OCI-LY7 (cell line): ENCODE data around the gene TSPAN5. TPM values are rescaled to one million over a fixed set of nuclear protein-coding genes. Genes with fewer than 3 reads are reported as not detected.

Experiments
- BruUV-seq: library from RNA; stranded (reverse); fragments of 400-500 nt; replicated peaks from 2 replicates; lab custom pipeline; 2021; lab: Mats Ljungman, UMichigan
- CTCF ChIA-PET: fragments of 300-600 bp; sonication (Branson Sonifier 250); formaldehyde crosslinking; loops from one replicate; lab custom pipeline; 2022; ENCODE audit warnings: antibody characterized with exemption; ENCODE audit not compliant: unreplicated experiment; lab: Charles Lee
- POLR2A ChIA-PET: fragments of 300-600 bp; sonication (Branson Sonifier 250); formaldehyde crosslinking; loops from one replicate; lab custom pipeline; 2022; ENCODE audit warnings: antibody characterized with exemption; lab: Charles Lee
- DNase-seq: peaks from one replicate; pipeline ENCODE4 v3.0.0-alpha.2; 2015; ENCODE audit warnings: low spot score
- H2AFZ ChIP-seq: fragments of 200-600 bp; sonication (generic), shearing (Covaris generic); 2 replicates; pipeline ENCODE4 v1.6.1; 2014; ENCODE audit warnings: mild to moderate bottlenecking, antibody characterized with exemption, low read length, moderate library complexity
- H3K27ac ChIP-seq: fragments of 200-600 bp; sonication (generic); 2 replicates; pipeline ENCODE4 v1.5.1; 2014; ENCODE audit warnings: mixed run types, low read depth, mild to moderate bottlenecking, moderate library complexity, low read length, inconsistent platforms; ENCODE audit not compliant: poor library complexity, severe bottlenecking
- H3K36me3 ChIP-seq: fragments of 200-600 bp; sonication (generic); 2 replicates; pipeline ENCODE4 v1.6.1; 2014; ENCODE audit warnings: mild to moderate bottlenecking, antibody characterized with exemption, low read length, moderate library complexity, mixed read lengths; ENCODE audit not compliant: insufficient read depth
- H3K4me1 ChIP-seq: fragments of 200-600 bp; sonication (generic); 2 replicates; pipeline ENCODE4 v1.5.1; 2014; ENCODE audit warnings: mild to moderate bottlenecking, low read length; ENCODE audit not compliant: insufficient read depth, poor library complexity, severe bottlenecking
- H3K4me2 ChIP-seq: fragments of 200-600 bp; sonication (generic); 2 replicates; pipeline ENCODE4 v1.6.1; 2014; ENCODE audit warnings: mild to moderate bottlenecking, low read length
- H3K4me3 ChIP-seq: fragments of 200-600 bp; sonication (generic); 2 replicates; pipeline ENCODE4 v1.5.1; 2014; ENCODE audit warnings: mild to moderate bottlenecking, low read depth, low read length; ENCODE audit not compliant: poor library complexity, severe bottlenecking
- H3K79me2 ChIP-seq: fragments of 200-600 bp; sonication (generic); 2 replicates; pipeline ENCODE4 v1.6.1; 2016; ENCODE audit warnings: low read depth, mild to moderate bottlenecking, low read length, moderate library complexity, mixed read lengths; ENCODE audit not compliant: insufficient read depth
- H3K9me2 ChIP-seq: fragments of 200-600 bp; sonication (generic); 2 replicates; pipeline ENCODE4 v1.6.1; 2016; ENCODE audit warnings: mild to moderate bottlenecking, low read length, mixed read lengths; ENCODE audit not compliant: insufficient read depth
- H3K9me3 ChIP-seq: fragments of 200-600 bp; sonication (generic); 2 replicates; pipeline ENCODE4 v1.6.1; 2014; ENCODE audit warnings: mild to moderate bottlenecking, mixed run types, low read length, mixed read lengths
- H4K20me1 ChIP-seq: fragments of 200-600 bp; sonication (generic); 2 replicates; pipeline ENCODE4 v1.6.1; 2014; ENCODE audit warnings: mild to moderate bottlenecking, antibody characterized with exemption, low read length, moderate library complexity, mixed read lengths; ENCODE audit not compliant: insufficient read depth
- CTCF ChIP-seq: fragments of 200-600 bp; sonication (generic); conservative IDR thresholded peaks from 2 replicates; pipeline ENCODE4 v1.5.1; 2014; ENCODE audit warnings: mild to moderate bottlenecking, antibody characterized with exemption, low read length, moderate library complexity, mixed read lengths
- EZH2phosphoT487 ChIP-seq: fragments of 200-600 bp; sonication (generic); IDR thresholded peaks from 2 replicates; pipeline ENCODE4 v1.6.1; 2018; ENCODE audit warnings: low read depth, borderline replicate concordance, mild to moderate bottlenecking, mixed run types, antibody characterized with exemption, low read length, moderate library complexity, mixed read lengths
- intact Hi-C: fragments of 100-400 bp; cut with micrococcal nuclease; formaldehyde crosslinking; loops from one replicate; pipeline ENCODE4 v1.10.0; 2022; ENCODE audit not compliant: unreplicated experiment
- total RNA-seq, 2 experiments: library from RNA; depleted of rRNA in 1 of 2; stranded (reverse); fragments of >200 nt in 1 of 2; shearing (Covaris generic) in 1 of 2; gene quantifications; 2 replicates each; pipeline ENCODE4 v1.2.3, GENCODE V29; 2014 to 2022

TSPAN5 gene
- total RNA-seq, 2 experiments from 2014 or later = not detected

GRCh38 chr4:98625399-98625798, 33.0 kb downstream of the TSPAN5 start:
- H3K36me3 ChIP-seq = no peaks in the 10 kb centered on the region
- CTCF ChIA-PET = no interaction called here
- H2AFZ ChIP-seq = no peak overlapping the region
- BruUV-seq = no TSS peak
- H3K4me2 ChIP-seq = no peak overlapping the region
- POLR2A ChIA-PET = no interaction called here
- no peaks in the 10 kb centered on the region; the same call in 1 of the 2 replicates for H3K9me3 ChIP-seq
- H3K27ac ChIP-seq = no peak overlapping the region
- TF ChIP-seq CTCF (no peak), EZH2phosphoT487 (no peak)
- H3K9me2 ChIP-seq = no peaks in the 10 kb centered on the region
- no peaks in the 10 kb centered on the region for H3K79me2 ChIP-seq
- H4K20me1 ChIP-seq = no peaks in the 10 kb centered on the region
- DNase-seq = no peak
- no peaks in the 10 kb centered on the region for H3K4me1 ChIP-seq
- H3K4me3 ChIP-seq = no peak overlapping the region
- intact Hi-C loops = no loop called here

GRCh38 chr4:98624642-98625041, 33.8 kb downstream of the TSPAN5 start:
- no peak for DNase-seq
- Histone ChIP-seq H3K36me3 (no peaks in the 10 kb centered on the region), H3K4me1 (no peaks in the 10 kb centered on the region), H3K9me3 (no peaks in the 10 kb centered on the region; the same call in 1 of the 2 replicates), H3K4me2 (no peak overlapping the region), H2AFZ (no peak overlapping the region), H3K79me2 (no peaks in the 10 kb centered on the region), H3K27ac (no peak overlapping the region), H4K20me1 (no peaks in the 10 kb centered on the region), H3K9me2 (no peaks in the 10 kb centered on the region), H3K4me3 (no peak overlapping the region)
- intact Hi-C loops = no loop called here
- no peak for TF ChIP-seq CTCF
- no peak for TF ChIP-seq EZH2phosphoT487
- POLR2A ChIA-PET = interaction anchor here (1.1 kb wide), 1 partner anchor 8 kb away, joined by 3 read pairs; no protein-coding TSS in a partner anchor
- CTCF ChIA-PET = no interaction called here
- no TSS peak for BruUV-seq

GRCh38 chr4:98624144-98624543, 34.3 kb downstream of the TSPAN5 start:
- no peak for DNase-seq
- no peaks in the 10 kb centered on the region for H4K20me1 ChIP-seq
- intact Hi-C loops = no loop called here
- H3K9me2 ChIP-seq = no peaks in the 10 kb centered on the region
- no peaks in the 10 kb centered on the region for H3K9me3 ChIP-seq
- no peaks in the 10 kb centered on the region for H3K36me3 ChIP-seq
- POLR2A ChIA-PET = interaction anchor here (1.1 kb wide), 1 partner anchor 8 kb away, joined by 3 read pairs; no protein-coding TSS in a partner anchor
- H3K4me1 ChIP-seq = no peaks in the 10 kb centered on the region
- no TSS peak for BruUV-seq
- no peak for TF ChIP-seq CTCF
- TF ChIP-seq EZH2phosphoT487 = no peak
- H2AFZ ChIP-seq = no peak overlapping the region
- no peak overlapping the region for H3K4me2 ChIP-seq
- H3K79me2 ChIP-seq = no peaks in the 10 kb centered on the region
- CTCF ChIA-PET = no interaction called here
- no peak overlapping the region for H3K27ac ChIP-seq
- H3K4me3 ChIP-seq = no peak overlapping the region
